Right forelimb (tissue), 1 donor: ENCODE results near the gene CELSR2.

Experiments
- DNase-seq: peaks from one replicate; pipeline ENCODE4 v3.0.0-alpha.2; 2018

The CELSR2 gene

DNA sequence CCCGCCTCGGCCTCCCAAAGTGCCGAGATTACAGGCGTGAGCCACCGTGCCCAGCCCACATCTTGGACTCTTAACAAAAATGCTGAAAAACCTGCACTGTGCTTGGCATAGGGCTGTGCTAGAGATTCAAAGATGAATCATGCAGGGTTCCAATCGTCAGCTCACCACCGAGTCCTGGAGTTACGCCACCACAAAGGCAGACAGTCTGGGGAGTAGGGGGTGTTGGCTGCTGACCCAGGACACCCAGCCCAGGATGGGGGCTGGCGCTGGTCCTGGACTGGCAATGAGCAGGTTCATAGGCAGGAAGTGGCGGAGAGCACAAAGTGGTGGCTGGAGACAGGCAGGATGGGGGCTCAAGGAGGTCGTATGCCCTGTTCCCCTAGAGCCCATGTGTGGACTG is 17.6 kb downstream of the CELSR2 start:
- DNase-seq, result no peak

DNA sequence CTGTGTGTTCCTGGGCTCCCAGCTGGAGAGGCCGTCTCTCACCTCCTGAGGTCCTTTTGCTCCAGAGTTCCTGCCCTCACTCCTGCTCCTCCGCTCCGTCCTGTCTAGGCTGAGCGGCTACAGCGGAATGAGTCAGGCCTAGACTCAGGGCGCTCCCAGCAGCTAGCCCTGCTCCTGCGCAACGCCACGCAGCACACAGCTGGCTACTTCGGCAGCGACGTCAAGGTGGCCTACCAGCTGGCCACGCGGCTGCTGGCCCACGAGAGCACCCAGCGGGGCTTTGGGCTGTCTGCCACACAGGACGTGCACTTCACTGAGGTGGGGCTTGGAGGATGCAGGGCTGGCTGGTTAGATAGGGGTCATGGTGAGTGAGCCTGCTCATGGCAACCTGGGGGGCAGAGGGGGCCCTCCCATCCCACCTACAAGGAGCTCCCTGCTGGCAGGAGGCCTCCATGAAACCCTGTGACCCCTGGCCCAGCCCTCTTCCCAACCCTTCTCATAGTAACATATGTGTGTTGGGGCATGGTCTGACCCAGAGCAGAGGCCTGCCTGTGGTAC is 18.5 kb downstream of the CELSR2 start:
- no peak for DNase-seq

DNA sequence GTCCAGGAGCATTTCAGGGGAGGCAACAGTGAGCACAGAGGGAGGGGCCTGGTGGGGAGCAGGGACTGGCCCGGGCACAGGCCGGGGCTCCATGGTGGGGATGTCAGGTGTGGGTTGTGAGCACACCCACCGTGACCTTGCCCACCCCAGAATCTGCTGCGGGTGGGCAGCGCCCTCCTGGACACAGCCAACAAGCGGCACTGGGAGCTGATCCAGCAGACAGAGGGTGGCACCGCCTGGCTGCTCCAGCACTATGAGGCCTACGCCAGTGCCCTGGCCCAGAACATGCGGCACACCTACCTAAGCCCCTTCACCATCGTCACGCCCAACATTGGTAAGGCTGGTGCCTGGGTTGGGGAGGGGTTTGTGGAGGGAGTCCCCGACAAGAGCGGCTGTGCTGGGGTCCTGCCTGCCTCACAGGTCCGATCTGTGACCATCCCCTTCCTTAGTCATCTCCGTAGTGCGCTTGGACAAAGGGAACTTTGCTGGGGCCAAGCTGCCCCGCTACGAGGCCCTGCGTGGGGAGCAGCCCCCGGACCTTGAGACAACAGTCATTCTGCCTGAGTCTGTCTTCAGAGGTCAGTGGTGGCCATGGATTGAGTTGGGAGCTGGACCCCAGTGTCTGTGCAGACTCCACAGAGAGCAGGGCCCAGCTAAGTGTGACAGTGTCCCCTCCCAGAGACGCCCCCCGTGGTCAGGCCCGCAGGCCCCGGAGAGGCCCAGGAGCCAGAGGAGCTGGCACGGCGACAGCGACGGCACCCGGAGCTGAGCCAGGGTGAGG is 19.3 kb downstream of the CELSR2 start:
- no peak for DNase-seq

DNA sequence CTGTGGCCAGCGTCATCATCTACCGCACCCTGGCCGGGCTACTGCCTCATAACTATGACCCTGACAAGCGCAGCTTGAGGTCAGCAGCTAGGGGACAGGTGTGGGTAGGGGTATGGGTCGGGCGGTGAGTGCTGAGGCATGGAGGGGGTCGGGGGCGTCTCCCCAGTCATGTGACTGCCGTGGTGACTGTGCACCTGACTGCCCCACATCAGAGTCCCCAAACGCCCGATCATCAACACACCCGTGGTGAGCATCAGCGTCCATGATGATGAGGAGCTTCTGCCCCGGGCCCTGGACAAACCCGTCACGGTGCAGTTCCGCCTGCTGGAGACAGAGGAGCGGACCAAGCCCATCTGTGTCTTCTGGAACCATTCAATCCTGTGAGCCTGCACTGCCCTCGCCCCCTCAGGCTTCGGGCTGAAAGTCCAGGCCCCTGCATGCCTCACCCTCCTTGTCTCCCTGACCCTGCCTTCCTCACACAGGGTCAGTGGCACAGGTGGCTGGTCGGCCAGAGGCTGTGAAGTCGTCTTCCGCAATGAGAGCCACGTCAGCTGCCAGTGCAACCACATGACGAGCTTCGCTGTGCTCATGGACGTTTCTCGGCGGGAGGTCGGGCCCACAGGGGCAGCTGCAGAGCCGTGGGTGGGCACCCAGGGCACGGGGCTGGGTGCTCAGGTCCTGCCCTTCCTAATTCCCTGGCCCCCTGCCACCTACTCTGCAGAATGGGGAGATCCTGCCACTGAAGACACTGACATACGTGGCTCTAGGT is 20.1 kb downstream of the CELSR2 start:
- DNase-seq, result no peak

DNA sequence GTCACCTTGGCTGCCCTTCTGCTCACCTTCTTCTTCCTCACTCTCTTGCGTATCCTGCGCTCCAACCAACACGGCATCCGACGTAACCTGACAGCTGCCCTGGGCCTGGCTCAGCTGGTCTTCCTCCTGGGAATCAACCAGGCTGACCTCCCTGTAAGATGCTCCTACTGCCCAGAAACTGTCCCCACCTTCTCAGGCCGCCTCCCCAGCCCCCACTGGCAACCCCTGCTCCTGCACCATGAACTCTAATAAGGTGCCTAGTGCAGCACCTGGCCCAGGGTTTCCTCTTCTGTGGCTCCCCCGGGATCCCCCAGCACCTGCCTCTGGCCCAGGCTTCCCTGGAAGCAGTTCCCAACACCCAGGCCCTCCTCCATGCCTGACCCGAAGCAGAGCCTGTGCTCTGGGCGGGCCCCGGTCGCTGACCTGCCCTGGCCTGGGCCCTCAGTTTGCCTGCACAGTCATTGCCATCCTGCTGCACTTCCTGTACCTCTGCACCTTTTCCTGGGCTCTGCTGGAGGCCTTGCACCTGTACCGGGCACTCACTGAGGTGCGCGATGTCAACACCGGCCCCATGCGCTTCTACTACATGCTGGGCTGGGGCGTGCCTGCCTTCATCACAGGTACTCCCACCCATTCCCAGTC is 20.8 kb downstream of the CELSR2 start:
- DNase-seq, result no peak

DNA sequence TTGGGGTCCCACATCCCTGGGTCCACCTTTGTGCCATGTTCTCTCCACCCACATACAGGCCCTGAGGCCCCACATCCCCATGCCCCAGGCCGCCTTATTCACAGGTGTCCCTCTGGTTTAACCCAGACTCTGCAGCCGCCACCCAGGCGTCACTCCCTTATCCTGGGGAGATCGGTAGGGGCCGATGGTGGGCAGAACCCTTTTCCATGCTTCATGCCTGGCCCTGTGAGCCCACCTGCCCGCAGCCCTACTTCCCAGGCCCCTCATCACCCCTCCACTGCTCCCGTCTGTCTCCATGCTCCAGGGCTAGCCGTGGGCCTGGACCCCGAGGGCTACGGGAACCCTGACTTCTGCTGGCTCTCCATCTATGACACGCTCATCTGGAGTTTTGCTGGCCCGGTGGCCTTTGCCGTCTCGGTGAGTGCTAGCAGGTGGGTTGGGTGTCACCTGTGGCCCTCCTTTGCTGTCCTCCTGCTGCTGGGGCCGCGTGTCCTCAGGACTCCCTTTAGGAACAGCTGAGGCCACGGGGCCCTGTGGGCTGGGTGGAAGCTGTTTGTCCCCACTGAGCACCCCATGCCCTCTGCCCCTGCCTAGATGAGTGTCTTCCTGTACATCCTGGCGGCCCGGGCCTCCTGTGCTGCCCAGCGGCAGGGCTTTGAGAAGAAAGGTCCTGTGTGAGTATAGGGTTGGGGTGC is 21.4 kb downstream of the CELSR2 start:
- no peak for DNase-seq

DNA sequence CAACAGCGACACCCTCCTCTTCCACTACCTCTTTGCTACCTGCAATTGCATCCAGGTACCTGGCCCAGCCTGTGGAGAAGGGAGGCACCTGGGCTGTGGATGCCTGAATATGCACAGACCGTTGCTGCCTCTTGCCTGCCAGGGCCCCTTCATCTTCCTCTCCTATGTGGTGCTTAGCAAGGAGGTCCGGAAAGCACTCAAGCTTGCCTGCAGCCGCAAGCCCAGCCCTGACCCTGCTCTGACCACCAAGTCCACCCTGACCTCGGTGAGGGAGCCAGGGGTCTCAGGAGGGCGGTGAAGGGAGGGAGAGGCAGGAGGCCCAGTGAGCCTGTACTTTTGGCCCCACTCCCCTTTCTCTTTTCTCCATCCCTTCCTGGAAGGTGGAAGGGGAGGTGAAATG is 22.1 kb downstream of the CELSR2 start:
- no peak for DNase-seq

DNA sequence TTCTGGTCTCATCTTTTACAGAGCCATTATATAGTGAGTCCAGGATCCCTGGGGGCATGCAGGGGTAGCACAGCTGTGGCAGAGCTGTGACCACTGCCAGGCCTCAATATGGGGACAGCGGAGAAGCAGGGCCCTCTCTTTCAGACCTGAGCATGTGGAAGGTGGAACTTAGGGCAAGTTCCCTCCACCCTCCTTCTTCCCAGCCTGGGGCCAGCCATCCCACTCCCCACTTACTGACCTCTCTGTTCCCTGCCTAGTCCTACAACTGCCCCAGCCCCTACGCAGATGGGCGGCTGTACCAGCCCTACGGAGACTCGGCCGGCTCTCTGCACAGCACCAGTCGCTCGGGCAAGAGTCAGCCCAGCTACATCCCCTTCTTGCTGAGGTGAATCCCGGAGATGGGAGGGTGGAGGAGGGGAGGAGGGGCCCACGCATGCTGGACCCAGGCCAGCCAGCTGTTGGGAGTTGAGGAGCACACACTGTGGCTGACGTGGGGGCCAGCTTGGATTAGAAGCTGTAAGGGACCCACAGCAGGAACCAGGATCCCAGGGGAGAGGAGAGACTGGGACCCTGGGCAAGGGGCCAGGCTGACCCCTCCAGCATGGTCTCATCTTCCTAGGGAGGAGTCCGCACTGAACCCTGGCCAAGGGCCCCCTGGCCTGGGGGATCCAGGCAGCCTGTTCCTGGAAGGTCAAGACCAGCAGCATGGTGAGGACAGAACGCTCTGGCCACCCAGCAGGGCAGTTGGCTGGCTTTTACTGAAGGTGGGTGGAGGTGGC is 22.9 kb downstream of the CELSR2 start:
- DNase-seq, result no peak

DNA sequence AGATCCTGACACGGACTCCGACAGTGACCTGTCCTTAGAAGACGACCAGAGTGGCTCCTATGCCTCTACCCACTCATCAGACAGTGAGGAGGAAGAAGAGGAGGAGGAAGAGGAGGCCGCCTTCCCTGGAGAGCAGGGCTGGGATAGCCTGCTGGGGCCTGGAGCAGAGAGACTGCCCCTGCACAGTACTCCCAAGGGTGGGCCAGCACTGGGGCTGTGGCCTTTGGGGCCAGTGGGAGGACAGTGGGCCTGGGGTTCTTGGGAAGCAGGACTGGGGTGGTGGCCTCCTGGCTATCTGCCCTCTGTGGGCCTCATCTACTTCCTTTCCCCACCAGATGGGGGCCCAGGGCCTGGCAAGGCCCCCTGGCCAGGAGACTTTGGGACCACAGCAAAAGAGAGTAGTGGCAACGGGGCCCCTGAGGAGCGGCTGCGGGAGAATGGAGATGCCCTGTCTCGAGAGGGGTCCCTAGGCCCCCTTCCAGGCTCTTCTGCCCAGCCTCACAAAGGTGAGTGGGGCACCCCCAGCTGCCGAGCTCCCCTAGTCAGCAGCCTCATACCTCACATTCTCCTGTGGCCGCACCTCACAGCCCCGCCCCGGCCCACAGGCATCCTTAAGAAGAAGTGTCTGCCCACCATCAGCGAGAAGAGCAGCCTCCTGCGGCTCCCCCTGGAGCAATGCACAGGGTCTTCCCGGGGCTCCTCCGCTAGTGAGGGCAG is 23.6 kb downstream of the CELSR2 start:
- no peak for DNase-seq

DNA sequence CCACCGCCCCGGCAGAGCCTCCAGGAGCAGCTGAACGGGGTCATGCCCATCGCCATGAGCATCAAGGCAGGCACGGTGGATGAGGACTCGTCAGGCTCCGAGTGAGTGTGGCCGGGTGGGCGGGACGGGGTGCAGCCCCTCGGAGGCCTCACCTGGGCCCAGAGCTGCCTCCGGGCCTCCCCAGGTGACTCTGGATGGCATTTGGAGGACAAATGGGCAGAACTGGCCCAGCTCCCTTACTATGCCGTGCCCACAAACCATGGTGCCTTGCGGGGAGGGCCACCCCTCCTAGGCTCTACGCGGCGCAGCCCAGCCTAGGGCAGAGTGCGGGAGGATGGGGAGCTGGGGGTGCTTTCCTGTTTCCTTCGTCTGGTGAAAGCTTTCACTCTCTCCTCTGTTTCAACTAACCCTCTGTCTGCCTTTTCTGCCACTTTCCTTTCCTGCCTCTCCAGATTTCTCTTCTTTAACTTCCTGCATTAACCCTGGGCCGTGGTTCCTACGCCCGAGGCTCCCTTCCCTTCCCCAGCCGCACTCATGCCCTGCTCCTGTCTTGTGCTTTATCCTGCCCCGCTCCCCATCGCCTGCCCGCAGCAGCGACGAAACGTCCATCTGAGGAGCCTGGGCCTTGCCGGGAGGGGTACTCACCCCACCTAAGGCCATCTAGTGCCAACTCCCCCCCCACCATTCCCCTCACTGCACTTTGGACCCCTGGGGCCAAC is 24.4 kb downstream of the CELSR2 start:
- DNase-seq, result no peak

DNA sequence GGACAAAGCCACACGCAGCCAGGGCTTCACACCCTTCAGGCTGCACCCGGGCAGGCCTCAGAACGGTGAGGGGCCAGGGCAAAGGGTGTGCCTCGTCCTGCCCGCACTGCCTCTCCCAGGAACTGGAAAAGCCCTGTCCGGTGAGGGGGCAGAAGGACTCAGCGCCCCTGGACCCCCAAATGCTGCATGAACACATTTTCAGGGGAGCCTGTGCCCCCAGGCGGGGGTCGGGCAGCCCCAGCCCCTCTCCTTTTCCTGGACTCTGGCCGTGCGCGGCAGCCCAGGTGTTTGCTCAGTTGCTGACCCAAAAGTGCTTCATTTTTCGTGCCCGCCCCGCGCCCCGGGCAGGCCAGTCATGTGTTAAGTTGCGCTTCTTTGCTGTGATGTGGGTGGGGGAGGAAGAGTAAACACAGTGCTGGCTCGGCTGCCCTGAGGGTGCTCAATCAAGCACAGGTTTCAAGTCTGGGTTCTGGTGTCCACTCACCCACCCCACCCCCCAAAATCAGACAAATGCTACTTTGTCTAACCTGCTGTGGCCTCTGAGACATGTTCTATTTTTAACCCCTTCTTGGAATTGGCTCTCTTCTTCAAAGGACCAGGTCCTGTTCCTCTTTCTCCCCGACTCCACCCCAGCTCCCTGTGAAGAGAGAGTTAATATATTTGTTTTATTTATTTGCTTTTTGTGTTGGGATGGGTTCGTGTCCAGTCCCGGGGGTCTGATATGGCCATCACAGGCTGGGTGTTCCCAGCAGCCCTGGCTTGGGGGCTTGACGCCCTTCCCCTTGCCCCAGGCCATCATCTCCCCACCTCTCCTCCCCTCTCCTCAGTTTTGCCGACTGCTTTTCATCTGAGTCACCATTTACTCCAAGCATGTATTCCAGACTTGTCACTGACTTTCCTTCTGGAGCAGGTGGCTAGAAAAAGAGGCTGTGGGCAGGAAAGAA is 25.5 kb downstream of the CELSR2 start:
- DNase-seq, result no peak

DNA sequence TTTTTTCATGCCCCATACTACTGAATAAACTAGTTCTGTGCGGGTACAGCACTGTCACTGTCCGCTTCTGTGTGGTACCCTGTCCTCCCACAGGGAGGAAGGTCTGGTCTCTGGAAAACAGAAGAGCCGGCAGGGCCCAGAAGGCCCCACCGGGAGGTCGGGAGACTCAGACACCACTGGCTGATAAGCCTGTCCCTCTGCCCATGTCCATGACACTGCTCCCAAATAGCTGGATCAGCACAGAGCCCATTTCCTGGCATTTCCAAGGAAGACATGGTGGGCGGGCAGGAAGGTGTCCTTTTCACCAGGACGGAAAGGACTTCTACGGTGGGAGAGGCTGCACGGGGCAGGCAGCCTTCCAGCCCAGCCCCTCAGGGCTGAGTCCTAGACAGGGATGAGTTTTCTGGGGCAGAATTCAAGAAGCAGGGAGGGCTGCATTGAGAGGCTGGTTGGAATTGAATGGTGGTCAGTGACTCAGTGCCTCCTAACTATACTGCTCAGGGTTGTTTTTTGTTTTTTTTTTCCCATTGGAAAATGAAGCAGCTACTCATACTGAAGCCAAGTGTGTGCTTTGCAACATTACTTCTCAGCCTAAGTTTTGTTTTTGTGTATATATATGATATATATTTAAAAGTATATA is 26.5 kb downstream of the CELSR2 start:
- DNase-seq, result no peak

DNA sequence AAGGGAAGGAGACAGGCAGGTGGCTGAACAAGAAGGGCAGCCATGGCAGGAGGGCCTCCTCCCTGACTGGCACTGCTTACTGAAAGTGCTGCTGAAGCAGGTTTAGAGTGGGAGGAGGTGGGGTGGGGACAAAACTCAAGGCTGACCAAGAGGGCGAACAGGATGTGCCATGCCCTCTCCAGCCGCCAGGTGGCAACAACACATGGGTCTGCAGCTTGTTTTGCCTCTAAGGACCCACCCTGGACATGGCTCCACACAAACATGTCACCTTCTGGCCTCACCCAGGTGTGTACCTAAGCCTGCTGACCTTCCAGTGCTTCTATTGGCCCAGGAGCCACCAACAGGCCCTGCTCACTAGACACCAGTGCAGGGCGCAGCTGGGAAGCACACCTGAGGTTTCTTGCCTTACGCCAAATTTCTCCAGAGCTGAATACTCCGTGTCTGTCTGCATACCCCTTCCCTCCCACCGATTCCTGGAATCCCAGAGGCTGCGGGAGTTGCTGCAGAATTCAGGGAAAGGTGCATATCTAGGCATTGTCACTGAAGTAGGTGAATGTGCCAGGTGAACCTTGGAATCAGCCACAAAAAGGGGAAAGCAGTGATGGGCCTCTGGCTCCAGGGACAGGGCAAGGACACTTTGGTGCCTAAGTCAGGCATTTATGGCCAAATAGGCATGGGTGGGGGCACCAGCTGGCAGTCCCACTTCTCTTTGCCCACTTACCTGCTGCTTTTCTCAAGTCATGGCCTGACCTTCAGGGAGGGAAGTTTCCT is 28.3 kb downstream of the CELSR2 start:
- DNase-seq, result peak; percentile 80

DNA sequence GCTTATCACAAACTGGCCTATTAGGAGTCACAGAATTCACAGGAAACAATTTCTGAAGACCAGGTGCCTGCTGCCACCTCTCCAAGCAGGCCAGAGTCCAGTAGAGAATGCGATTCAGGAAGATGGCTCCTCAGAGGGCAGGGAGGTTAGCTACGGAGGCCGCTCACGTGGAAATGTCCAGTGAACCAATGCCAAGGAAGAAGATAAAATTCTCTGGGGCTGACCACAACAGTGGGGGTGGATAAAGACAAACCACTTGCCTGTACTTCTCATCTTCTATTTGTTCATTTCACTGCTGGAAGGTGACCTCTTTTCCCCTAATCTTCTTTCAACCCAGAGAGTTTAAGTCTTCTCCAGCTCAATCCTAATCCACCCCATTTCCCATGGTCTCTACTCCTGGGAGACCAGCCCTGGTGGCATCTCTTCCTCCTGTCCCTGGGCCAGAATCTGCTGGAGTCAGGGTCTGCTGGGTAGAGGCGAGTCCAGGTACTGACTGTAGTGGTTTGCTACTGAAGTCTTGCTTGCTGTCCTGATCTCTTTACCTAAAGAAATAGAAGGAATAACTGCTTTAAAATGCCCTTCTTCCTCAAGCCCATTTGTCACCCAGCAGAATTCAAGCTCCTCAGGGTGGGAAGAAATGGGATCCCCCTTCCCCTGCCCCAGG is 30.4 kb downstream of the CELSR2 start:
- DNase-seq, result no peak

DNA sequence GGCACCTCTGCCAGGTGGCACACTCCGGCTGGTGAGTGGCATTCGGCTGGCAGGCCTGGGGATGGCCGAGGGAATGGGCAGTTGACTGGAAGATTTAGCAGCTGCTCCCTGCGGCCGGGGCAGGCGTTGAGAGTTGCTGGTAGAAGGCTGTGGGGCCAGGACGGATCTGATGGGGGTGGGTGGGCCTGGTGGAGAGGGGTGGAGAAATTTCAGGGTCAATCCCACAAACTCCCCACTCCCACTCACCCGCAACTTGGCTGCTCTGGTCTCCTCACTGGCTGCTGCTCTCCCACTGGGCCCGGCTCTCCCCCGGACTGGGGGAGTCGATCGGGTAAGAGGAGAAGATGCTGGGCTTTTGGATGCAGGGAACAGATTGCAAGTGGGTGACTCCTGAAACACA is 31.5 kb downstream of the CELSR2 start:
- DNase-seq, result no peak

DNA sequence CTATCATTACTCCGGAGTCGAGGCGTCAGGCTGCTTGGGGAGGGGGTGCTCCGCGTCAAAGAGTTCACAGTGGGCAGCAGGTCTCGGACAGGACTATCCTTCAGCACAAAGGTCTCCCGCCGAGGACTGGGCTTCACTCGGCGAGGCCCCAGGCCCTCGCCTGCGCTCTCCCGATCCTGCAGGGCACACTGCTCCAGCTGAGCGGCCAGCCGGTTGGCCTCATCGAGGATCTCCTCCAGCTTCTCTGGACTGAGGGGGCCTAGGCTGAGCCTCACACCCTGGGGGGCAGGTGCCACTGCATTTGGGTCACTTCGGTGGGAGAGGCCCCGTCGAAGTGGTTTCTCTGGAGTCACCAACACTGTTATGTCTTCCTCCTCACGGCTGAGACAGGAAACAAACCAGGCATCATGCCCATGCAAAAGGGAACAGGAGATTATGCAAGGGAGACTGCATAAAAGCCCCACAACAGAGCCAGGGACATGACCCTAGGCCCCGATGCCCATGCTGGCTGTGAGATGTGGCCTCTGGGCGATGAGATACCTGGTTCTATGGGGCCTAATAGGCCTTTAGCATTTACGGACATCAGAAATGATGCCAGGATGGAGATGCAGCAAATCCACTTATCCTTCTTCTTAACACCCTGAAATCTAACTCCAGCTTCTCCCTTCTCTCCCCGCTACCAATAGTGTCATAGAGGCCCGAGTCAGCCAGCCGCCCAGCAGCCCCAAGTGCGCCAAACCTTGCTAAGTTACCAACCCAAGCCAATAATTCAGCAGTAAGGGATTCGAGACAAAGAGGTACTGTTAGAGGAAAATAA is 32.5 kb downstream of the CELSR2 start:
- no peak for DNase-seq

DNA sequence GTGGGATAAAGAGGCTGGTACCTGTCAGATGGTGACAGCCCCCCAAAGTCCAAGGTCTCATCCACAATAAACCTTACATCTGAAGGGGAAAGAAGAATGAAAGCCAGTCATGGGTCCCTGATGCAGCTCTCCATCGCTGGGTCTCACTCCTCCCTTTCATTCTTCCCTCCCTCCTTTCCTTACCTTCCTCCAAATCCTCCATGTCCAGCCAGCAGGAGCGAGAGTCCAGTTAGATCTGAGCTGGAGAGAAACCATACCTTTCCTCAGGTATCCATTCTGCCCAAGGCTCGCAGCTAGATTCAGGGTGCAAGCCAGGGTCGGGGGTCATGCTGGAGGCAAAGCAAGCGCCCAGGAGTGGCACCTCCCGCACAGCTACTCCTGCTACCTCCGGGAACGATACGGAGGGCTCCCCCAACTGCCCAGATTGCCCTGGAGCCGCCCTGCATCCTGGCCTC is 33.2 kb downstream of the CELSR2 start:
- DNase-seq, result no peak
